Loucy (cell line): ENCODE data around the gene TRAF6.

ENCODE experiments used
- CTCF ChIP-seq: fragments of 200-600 bp; sonication (generic); conservative IDR thresholded peaks from 2 replicates; pipeline ENCODE4 v1.5.1; 2014; ENCODE audit warnings: mild to moderate bottlenecking, antibody characterized with exemption, low read length
- EZH2phosphoT487 ChIP-seq: fragments of 200-600 bp; IDR thresholded peaks from 2 replicates; pipeline ENCODE4 v1.6.1; 2018; ENCODE audit warnings: antibody characterized with exemption, mild to moderate bottlenecking, moderate library complexity, borderline replicate concordance

- TF ChIP-seq CTCF = no peak
- TF ChIP-seq EZH2phosphoT487 = no peak
These were observed 48.7 kb upstream of the TRAF6 start for GRCh38 chr11:36558571-36559413.
